Renal cortex interstitium (tissue), 11 donors: ENCODE data around the gene SHC2. TPM values are rescaled to one million over a fixed set of nuclear protein-coding genes. Genes with fewer than 3 reads are reported as not detected.
"Not testable (repeated sequence)": the region's sequence is repeated elsewhere in the genome, so short reads cannot be mapped to it uniquely, and the experiment has no call there.

Source experiments
- DNase-seq, 11 donors: peaks; one replicate each; pipeline ENCODE4 v3.0.0-alpha.2; 2013; ENCODE audit warnings: low read depth in 9 of 11, low spot score in 4 of 11; ENCODE audit errors: extremely low read depth in 1 of 11
- polyA plus RNA-seq, 3 donors: library from polyadenylated mRNA; unstranded; fragments of 120-200 nt; gene quantifications; one replicate each; pipeline ENCODE4 v1.2.1, GENCODE V29; 2013; ENCODE audit not compliant: insufficient read length in 3 of 3

Gene SHC2
- polyA plus RNA-seq, 3 donors = 30.1 to 49.3 (median 33.1) TPM

DNA sequence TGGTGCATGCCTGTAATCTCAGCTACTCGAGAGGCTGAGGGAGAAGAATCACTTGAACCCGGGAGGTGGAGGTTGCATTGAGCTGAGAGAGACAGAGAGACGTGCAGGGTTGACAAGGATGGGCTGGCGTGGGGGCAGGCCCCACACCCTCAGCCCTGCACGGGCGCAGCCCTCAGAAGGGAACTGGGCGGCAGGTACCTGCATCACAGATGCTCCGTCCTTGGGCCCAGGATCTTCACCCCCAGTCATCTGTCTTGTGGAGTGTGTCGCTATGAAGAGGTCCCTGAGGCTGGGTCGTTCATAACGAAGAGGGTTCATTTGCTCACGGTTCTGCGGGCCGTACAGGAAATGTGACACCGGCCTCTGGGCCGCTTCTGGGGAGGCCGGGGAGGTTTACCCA, 72.1 kb downstream of the SHC2 start:
- no peak for DNase-seq

GRCh38 chr19:387777-388176, 73.1 kb downstream of the SHC2 start:
- no peak for DNase-seq

DNA sequence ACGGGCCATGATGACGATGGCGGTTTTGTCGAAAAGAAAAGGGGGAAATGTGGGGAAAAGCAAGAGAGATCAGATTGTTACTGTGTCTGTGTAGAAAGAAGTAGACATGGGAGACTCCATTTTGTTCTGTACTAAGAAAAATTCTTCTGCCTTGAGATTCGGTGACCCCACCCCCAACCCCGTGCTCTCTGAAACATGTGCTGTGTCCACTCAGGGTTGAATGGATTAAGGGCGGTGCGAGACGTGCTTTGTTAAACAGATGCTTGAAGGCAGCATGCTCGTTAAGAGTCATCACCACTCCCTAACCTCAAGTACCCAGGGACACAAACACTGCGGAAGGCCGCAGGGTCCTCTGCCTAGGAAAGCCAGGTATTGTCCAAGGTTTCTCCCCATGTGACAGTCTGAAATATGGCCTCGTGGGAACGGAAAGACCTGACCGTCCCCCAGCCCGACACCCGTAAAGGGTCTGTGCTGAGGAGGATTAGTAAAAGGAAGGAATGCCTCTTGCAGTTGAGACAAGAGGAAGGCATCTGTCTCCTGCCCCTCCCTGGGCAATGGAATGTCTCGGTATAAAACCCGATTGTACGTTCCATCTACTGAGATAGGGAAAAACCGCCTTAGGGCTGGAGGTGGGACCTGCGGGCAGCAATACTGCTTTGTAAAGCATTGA, 74.1 kb downstream of the SHC2 start:
- not testable (repeated sequence) for DNase-seq

DNA sequence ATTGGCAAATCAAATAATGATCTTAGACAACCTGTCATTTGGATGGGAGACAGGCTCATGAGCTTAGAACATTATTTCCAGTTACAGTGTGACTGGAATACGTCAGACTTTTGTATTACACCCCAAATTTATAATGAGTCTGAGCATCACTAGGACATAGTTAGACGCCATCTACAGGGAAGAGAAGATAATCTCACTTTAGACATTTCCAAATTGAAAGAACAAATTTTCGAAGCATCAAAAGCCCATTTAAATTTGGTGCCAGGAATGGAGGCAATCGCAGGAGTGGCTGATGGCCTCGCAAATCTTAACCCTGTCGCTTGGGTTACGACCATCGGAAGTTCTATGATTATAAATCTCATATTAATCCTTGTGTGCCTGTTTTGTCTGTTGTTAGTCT, 74.6 kb downstream of the SHC2 start:
- DNase-seq = not testable (repeated sequence)

GRCh38 chr19:384799-385169, 76.0 kb downstream of the SHC2 start:
- DNase-seq = no peak

DNA sequence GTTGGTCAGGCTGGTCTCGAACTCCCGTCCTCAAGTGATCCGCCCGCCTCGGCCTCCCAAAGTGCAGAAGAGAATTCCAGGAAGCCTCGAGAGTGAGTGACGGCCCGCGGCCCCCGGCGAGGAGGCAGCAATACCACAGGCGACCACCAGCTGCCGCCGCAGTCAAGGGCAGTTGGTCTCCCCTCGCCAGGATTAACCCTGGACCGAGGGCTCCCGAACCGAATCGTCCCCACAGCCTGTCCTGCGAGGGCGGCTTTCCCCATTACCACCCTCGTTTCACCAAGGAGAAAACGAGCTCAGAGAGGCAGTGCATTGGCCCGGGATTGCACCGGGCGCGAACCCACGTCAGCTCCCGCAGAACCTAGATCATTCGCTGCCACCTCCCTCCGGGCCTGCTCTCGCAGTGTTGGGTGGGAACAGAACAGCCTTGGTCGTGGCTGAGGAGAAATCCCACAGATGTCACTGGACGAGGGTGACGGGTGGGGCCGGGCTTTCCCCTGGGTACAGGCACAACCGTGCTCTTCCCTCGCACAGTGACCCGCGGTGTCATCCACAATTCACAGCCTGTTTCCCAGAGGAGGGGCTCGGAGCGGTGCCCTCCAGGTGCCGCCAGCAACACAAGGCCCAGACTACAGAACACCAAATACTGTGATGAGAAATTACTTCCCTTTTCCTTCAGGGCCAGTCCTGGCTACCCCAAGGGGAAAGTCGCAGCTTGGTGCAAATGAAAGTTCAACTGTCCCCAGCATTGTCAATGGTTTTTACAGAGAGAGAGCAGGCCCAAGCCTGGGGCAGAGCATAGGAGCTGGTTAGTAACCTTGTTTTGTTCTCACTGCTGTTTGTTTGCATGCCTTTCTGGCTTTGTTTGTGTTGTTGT, 76.7 kb downstream of the SHC2 start:
- DNase-seq = no peak

DNA sequence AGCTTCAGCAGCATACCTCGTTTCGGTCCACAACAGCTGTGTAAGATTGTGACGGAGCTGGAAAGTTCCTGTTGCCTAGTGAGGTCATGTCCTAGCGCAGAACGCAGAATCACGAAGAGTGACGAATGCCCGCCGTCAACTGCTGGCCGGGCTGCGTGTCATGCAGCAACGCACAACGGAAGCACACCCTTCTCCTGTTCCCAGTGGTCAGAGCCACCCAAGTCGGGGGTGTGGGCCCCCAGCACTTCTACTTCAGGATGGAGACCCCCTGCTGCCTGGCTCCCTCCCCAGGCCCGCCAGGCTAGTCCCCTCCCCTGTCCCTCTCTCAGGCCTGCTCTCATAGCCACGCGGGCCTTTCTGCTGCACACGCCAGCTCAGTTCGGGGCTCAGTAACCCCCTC, 77.8 kb downstream of the SHC2 start:
- no peak for DNase-seq

GRCh38 chr19:382578-382977, 78.3 kb downstream of the SHC2 start:
- not testable (repeated sequence) for DNase-seq

DNA sequence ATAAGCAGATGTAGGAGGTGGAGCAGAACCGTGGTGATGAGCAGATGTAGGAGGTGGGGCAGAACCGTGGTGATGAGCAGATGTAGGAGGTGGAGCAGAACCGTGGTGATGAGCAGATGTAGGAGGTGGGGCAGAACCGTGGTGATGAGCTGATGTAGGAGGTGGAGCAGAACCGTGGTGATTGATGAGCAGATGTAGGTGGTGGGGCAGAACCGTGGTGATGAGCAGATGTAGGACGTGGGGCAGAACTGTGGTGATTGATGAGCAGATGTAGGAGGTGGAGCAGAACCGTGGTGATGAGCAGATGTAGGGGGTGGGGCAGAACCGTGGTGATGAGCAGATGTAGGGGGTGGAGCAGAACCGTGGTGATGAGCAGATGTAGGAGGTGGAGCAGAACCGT, 78.9 kb downstream of the SHC2 start:
- not testable (repeated sequence) for DNase-seq

DNA sequence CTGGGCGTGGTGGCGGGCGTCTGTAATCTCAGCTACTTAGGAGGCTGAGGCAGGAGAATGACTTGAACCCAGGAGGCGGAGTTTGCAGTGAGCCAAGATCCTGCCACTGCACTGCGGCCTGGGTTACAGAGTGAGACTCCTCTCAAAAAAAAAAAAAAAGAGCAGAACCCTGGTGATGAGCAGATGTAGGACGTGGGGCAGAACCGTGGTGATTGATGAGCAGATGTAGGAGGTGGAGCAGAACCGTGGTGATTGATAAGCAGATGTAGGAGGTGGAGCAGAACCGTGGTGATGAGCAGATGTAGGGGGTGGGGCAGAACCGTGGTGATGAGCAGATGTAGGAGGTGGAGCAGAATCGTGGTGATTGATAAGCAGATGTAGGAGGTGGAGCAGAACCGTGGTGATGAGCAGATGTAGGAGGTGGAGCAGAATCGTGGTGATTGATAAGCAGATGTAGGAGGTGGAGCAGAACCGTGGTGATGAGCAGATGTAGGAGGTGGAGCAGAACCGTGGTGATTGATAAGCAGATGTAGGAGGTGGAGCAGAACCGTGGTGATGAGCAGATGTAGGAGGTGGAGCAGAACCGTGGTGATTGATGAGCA, 80.1 kb downstream of the SHC2 start:
- DNase-seq = not testable (repeated sequence)

DNA sequence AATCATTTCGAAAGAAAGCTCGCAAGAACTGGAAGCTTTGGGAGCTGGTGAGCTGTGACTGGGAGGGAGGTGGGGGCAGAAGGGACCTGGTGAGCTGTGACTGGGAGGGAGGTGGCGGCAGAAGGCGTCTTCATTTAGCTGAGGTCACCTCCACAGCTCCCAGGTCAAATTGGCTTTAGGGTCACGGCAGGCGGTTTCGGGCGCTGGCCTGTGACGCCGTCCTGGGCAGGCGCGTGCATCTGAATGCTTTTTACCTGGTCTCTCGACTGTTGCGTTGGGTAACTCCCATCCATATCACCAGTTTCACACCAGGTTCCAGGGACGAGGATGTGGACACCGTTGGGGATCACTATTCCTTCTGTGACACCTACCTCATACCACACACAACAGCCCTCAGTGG, 81.0 kb downstream of the SHC2 start:
- DNase-seq = no peak

DNA sequence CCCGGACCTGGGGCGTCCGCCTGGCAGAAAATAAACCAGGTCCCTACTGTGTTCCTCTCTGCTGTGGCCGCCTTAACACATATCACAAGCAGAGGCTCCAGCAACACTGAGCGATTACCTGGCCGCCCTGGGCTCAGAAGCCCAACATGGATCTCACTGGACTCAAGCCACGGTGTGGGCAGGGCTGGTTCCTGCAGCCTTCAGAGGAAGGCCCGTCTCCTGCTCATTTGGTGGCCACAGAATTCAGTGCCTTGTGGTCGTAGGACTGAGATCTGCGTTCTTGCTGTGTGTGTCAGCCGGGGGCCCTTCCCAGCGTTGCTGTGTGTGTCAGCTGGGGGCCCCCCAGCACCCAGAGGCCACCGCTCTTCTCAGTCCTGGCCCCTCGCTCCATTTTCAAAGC, 82.1 kb downstream of the SHC2 start:
- DNase-seq = no peak

DNA sequence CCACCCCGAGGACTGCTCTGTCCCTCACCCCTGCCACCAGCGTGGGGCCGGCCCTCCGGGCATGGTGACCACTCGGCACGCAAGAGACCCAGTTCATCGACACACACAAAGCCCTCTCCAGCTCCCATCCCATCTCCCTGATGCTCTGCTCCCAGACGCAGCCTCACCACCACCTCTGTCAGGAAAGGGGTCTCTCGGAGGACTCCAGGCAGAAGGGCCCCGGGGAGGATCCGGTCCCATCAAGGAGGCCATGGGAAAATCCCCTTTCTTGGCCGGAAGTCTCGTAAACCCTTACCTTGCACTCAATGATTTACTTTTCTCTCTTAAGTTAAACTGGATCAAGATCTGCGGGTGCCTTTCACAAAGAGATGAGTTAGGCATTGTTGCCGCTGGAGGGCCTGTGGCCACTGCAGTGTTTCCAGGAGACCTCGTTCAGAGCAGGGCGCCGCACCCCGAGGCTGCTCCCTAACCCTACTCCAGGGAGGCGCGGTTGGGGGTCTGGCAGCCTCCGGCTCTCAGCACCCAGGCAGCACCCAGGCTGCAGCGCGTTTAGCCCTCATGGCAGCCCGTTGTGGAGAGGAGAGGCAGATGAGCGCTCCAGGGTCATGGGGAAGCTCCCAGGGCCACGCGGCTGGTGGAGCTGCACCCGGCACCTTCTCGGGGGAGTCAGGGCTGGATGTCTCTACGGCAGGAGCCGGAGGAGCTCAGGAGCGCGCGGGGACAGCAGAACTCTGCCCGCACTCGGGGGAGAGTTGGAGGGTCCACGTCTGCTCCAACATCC, 82.8 kb downstream of the SHC2 start:
- DNase-seq = no peak

GRCh38 chr19:376111-376470, 84.7 kb downstream of the SHC2 start:
- DNase-seq = no peak

- DNase-seq = no peak
Measured at GRCh38 chr19:375395-376110, 85.3 kb downstream of the SHC2 start.

- DNase-seq = no peak
Measured at GRCh38 chr19:374886-375235, 86.0 kb downstream of the SHC2 start.

DNA sequence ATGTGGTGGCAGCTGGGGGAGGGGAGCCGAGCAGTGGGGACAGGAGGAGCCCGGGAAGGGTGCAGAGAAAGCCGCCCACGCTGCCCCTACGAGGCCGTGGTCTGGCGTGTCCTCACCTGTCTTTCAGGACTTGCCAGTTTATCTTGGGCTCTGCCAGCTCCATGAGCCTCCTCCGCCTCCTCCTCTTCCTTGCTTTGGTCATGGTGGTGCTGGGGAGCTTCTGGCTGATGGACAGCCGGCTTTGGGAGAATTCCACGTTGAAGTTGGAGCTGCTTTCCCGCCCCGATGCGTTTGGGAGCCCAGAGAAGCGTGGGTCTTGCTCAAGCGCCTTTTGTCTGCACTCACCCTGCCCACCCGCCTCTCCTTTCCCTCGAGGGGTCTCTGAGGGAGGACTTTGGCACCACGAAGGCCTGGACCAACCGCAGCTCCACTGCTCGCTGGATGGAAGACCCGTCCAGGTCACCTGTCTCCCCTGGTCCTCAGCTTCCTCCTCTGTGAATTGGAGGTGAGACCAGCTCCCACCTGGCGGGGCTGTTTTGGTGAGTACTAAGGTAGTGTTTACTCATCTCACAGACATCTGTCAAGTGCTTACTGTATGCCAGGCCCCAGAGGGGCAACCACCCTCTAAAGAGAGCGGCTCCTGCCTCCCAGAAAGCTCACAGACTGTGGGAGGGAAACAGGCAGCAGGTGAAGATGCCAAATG, 86.5 kb downstream of the SHC2 start:
- no peak for DNase-seq

GRCh38 chr19:373391-374182, 87.2 kb downstream of the SHC2 start:
- DNase-seq = no peak
